ENCODE measurements around the gene U2AF2.

U2AF2 gene

GRCh38 chr19:55654868-55655647 is at the start of gene U2AF2:
TSS of gene U2AF2 (plus strand) at chr19:55655035. CDS start at chr19:55655105, 70 bp downstream.
- DNase-seq (ENCODE audit: low read depth, low spot score): peak; percentile 93

- peak; percentile 98 for DNase-seq (ENCODE audit: low read depth, low spot score)
These were observed 49.6 kb upstream of the U2AF2 start for GRCh38 chr19:55605207-55605636.

- no peak for DNase-seq (ENCODE audit: low read depth, low spot score)
These were observed 49.0 kb upstream of the U2AF2 start, which contains the start of gene ZNF865 for GRCh38 chr19:55605637-55606470. TSS of gene ZNF865 (plus strand) at chr19:55605647. CDS start at chr19:55613619, 7,972 bp downstream.

GRCh38 chr19:55606471-55606787 is 48.4 kb upstream of the U2AF2 start:
- DNase-seq (ENCODE audit: low read depth, low spot score): no peak

- DNase-seq (ENCODE audit: low read depth, low spot score): no peak
These were observed 48.0 kb upstream of the U2AF2 start for GRCh38 chr19:55606817-55607216.

GRCh38 chr19:55609326-55609725 is 45.5 kb upstream of the U2AF2 start:
- DNase-seq (ENCODE audit: low read depth, low spot score): no peak

GRCh38 chr19:55611300-55611982 is 43.4 kb upstream of the U2AF2 start:
- no peak for DNase-seq (ENCODE audit: low read depth, low spot score)

- no peak for DNase-seq (ENCODE audit: low read depth, low spot score)
These were observed 42.7 kb upstream of the U2AF2 start for GRCh38 chr19:55611983-55612645.

GRCh38 chr19:55613396-55613795 is 41.4 kb upstream of the U2AF2 start:
- DNase-seq (ENCODE audit: low read depth, low spot score): no peak

- no peak for DNase-seq (ENCODE audit: low read depth, low spot score)
These were observed 40.7 kb upstream of the U2AF2 start for GRCh38 chr19:55613930-55614710.

GRCh38 chr19:55614711-55615542 is 39.9 kb upstream of the U2AF2 start:
- no peak for DNase-seq (ENCODE audit: low read depth, low spot score)

- DNase-seq (ENCODE audit: low read depth, low spot score): no peak
These were observed 39.1 kb upstream of the U2AF2 start for GRCh38 chr19:55615543-55616394.

GRCh38 chr19:55616395-55616875 is 38.4 kb upstream of the U2AF2 start:
- no peak for DNase-seq (ENCODE audit: low read depth, low spot score)

- no peak for DNase-seq (ENCODE audit: low read depth, low spot score)
These were observed 37.4 kb upstream of the U2AF2 start for GRCh38 chr19:55617426-55617825.

GRCh38 chr19:55618426-55618825 is 36.4 kb upstream of the U2AF2 start:
- DNase-seq (ENCODE audit: low read depth, low spot score): no peak

- DNase-seq (ENCODE audit: low read depth, low spot score): no peak
These were observed 35.5 kb upstream of the U2AF2 start for GRCh38 chr19:55619286-55619685.

- no peak for DNase-seq (ENCODE audit: low read depth, low spot score)
These were observed 34.2 kb upstream of the U2AF2 start for GRCh38 chr19:55620410-55621204.

GRCh38 chr19:55621205-55621672 is 33.6 kb upstream of the U2AF2 start:
- DNase-seq (ENCODE audit: low read depth, low spot score): no peak

Data from activated naive CD8-positive, alpha-beta T cell treated with anti-CD3 and anti-CD28 coated beads, Interleukin-2, amount 50 U/mL, for 16 hours (primary cell).